EL (cell line): ENCODE results near the gene HSPB1.
"Not testable (repeated sequence)": the region's sequence is repeated elsewhere in the genome, so short reads cannot be mapped to it uniquely, and the experiment has no call there.

ENCODE experiments used
- DNase-seq: peaks from one replicate; pipeline ENCODE4 v3.0.0-alpha.2; 2016

Gene HSPB1

GRCh38 chr7:76335417-76335816 is 32.9 kb downstream of the HSPB1 start:
- DNase-seq: not testable (repeated sequence)

GRCh38 chr7:76336094-76336493 is 33.6 kb downstream of the HSPB1 start:
- DNase-seq: no peak

- no peak for DNase-seq
Observed at GRCh38 chr7:76337147-76337546, 34.7 kb downstream of the HSPB1 start.

DNA sequence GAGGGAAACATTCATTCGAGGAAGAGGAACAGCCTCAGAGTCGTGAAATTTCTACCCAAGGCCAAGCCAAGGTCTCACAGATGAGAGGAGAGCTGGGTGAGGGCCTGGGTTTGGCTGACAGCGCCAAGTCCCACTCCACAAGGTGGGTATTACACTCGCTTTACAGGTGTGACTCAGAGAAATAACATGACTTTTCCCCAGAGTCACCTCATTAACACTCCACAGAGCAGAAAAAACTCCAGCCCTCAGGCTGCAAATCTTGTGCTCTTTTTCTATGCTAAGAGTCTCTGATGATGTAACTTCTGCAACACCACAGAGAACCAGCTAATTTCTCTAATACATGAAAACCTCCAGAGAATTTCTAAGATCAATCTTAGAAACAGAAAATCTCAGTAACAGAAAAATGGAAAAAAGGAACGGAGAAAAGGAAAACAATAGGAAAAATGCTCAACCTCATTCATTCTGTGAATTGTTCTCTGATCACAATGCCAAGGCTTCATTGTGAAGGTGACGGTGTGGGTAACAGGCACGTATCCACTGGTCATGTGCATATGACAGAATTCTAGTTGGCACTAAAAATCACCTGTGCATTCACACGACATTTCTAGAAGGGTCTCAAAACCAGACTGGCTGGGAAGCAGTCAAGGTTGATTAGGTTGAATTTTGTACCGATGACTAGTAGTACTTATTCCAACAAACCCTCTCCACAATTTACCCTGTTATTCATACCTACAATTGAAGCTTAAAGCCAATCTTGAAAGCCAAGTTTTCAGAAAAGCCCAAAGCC is 36.0 kb downstream of the HSPB1 start:
- DNase-seq: peak; percentile 45

GRCh38 chr7:76340617-76341131 is 38.2 kb downstream of the HSPB1 start:
- peak; percentile 61 for DNase-seq

- no peak for DNase-seq
Observed at GRCh38 chr7:76342222-76342621, 39.7 kb downstream of the HSPB1 start.

GRCh38 chr7:76343294-76343930 is 40.9 kb downstream of the HSPB1 start:
- DNase-seq: no peak

- no peak for DNase-seq
Observed at GRCh38 chr7:76343931-76344321, 41.5 kb downstream of the HSPB1 start.

DNA sequence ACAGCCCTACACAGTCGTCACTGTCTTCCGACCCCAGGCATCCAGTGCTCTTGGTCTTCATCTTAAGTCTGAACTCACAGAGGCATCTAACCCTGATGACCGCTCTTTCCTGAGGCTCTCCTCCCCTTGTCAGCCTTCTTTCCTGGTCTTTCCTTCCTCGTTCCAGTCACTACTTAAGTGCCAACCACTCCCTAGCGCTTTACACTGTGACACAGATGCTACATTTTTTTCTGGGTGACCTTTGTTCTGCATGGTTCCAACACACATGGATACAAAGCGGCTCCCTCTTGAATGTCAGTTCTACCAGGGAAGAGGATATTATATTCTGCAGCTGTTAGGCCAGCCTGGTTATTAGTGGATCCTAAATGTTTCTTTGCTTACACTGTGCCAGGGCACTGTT is 43.6 kb downstream of the HSPB1 start:
- no peak for DNase-seq

GRCh38 chr7:76346778-76347177 is 44.3 kb downstream of the HSPB1 start:
- peak; percentile 24 for DNase-seq

DNA sequence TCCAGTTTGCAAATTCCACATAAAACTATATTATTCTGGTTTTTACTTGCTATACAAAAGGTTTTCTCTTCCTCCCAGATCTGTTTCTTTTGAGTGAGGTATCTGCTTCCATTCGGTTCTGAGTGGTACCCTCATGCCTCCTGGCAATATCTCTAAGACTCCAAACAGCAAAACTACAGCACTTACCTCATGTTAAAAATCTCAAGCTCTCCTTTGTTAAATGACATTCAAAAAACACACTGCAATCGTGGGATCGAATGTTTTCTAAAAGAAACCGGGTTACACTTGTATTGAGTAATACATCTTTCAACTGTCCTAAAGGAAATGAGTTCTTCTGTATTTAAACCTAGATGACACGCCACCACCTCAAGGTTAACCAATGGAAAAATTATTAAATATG is 45.2 kb downstream of the HSPB1 start:
- no peak for DNase-seq

DNA sequence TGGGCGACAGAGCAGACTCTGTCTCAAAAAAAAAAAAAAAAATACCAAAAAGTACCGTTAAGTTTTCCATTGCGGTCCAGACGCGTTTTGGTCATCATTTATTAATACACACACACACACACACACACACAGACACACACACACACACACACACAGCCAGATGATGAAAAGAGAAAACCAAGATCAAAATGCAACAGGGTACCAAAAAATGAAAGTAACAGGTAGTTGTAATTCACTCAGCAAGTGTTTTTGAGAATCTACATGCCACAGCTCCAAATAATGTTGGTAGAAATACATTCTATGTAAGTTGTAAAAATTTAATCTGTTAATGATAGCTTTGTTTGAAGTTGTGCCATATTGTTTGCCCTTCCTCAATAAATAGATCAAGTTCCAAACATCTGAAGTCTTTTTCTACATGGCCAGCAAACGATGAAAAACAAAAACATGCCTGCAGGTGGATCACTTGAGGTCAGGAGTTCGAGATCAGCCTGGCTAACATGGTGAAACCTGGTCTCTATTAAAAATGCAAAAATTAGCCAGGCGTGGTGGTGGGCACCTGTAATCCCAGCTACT is 46.9 kb downstream of the HSPB1 start:
- DNase-seq: no peak

DNA sequence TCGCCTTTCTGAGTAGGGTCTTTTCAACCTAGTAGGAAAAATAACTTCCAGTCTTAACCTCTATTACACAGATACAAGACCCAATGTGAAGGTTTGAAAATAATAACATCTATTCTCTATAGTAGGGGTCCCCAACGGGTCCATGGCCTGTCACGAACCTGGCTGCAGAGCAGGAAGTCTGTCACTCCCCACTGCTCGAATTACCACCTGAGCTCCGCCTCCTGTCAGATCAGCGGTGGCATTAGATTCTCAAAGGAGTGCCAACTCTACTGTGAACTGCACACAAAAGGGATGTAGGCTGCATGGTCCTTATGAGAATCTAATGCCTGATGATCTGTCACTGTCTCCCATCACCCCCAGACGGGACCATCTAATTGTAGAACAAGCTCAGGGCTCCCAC is 48.9 kb downstream of the HSPB1 start:
- DNase-seq: no peak

DNA sequence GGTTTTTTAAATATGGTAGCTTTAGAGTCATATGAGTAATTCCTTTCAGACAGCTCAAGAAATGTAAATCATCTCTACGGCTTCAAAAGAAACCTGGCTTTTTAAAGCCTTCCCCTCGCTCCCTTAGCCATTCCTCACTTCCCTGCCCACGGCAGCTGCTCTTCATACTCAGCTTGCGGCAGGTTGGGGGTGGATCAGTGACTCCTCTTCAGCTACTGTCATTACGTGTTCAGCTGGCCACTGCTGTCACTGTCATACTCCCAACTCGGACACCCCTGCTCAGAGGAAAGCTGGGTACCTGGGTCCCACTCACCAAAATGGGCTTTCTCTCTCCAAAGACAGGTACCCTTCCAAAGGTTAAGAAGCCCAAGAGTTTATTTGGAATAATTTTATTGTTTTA is 49.7 kb downstream of the HSPB1 start:
- DNase-seq: peak; percentile 36

DNA sequence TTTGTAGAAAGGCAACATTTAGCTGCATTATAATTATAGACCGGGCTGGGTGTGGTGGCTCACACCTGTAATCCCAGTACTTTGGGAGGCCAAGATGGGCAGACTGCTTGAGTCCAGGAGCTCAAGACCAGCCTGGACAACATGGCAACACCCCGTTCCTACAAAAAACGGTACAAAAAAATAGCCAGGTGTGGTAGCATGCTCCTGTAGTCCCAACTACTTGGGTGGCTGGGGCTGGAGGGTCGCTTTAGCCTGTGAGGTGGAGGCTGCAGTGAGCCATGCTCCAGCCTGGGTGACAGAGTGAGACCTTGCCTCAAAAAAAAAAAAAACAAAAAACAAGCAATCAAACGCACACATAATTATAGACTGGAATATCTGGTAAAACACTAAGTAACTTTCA is 51.3 kb downstream of the HSPB1 start:
- DNase-seq: no peak
